DND-41 (cell line): ENCODE measurements around the gene UBAC1.

Experiments used
- CTCF ChIP-seq: IDR thresholded peaks from 2 replicates; pipeline ENCODE4 v1.5.1; 2012; ENCODE audit warnings: borderline replicate concordance, low read length, moderate library complexity, mild to moderate bottlenecking; ENCODE audit not compliant: poor library complexity, severe bottlenecking; ENCODE audit errors: extremely low read depth
- EZH2 ChIP-seq: IDR thresholded peaks from 3 replicates; pipeline ENCODE4 v1.6.1; 2012; ENCODE audit warnings: borderline replicate concordance, low read depth, mild to moderate bottlenecking, moderate library complexity, low read length, inconsistent platforms; ENCODE audit not compliant: severe bottlenecking

GRCh38 chr9:135968601-135969000, 7.4 kb upstream of the UBAC1 start:
- TF ChIP-seq CTCF: no peak
- TF ChIP-seq EZH2: no peak
